AG04449 (cell line): ENCODE data around the gene NDE1.
"Not testable (repeated sequence)": the region's sequence is repeated elsewhere in the genome, so short reads cannot be mapped to it uniquely, and the experiment has no call there.

Experiments used
- CTCF ChIA-PET: fragments of 350-600 bp; formaldehyde crosslinking; extraction: SDS; loops from one replicate; lab custom pipeline; 2021; ENCODE audit warnings: antibody characterized with exemption; lab: Yijun Ruan, JAX
- POLR2A ChIA-PET: fragments of 400-600, 350-600 bp; formaldehyde crosslinking; extraction: SDS; loops from one replicate; lab custom pipeline; 2020; ENCODE audit warnings: antibody characterized with exemption, inconsistent platforms; lab: Yijun Ruan, JAX
- DNase-seq: peaks from one replicate; pipeline ENCODE4 v3.0.0-alpha.2; 2010; ENCODE audit warnings: low read depth, low spot score
- H3K4me3 ChIP-seq: 2 replicates; pipeline ENCODE4 v1.5.1; 2011; ENCODE audit warnings: low read depth, mild to moderate bottlenecking, control low read depth, low read length
- CTCF ChIP-seq: IDR thresholded peaks from one replicate; pipeline ENCODE4 v1.5.1; 2011; ENCODE audit warnings: mild to moderate bottlenecking, moderate library complexity, low read length, control low read depth, inconsistent platforms; ENCODE audit not compliant: insufficient read depth; ENCODE audit errors: missing control alignments

NDE1 gene

GRCh38 chr16:15606518-15607220 is 43.4 kb upstream of the NDE1 start:
- H3K4me3 ChIP-seq, result no peak overlapping the region
- CTCF ChIA-PET, result interaction anchor here (0.8 to 1.4 kb wide), 3 partner anchors 12 to 179 kb away, joined by 3 to 5 read pairs (median 4); no protein-coding TSS in a partner anchor
- POLR2A ChIA-PET, result no interaction called here
- no peak for TF ChIP-seq CTCF
- no peak for DNase-seq

- POLR2A ChIA-PET, H3K4me3 ChIP-seq, DNase-seq: not testable (repeated sequence)
- CTCF ChIA-PET, result interaction anchor here (0.8 to 1.4 kb wide), 2 partner anchors 11 to 180 kb away, joined by 4 to 5 read pairs; no protein-coding TSS in a partner anchor
These were observed 42.8 kb upstream of the NDE1 start for GRCh38 chr16:15607221-15607699.

- TF ChIP-seq CTCF, result no peak
- no peak overlapping the region for H3K4me3 ChIP-seq
- POLR2A ChIA-PET, result no interaction called here
- DNase-seq, result no peak
- CTCF ChIA-PET, result interaction anchor here (0.8 to 1.5 kb wide), 3 partner anchors 11 to 180 kb away, joined by 4 to 5 read pairs (median 5); no protein-coding TSS in a partner anchor
These were observed 42.2 kb upstream of the NDE1 start for GRCh38 chr16:15607700-15608396.

- ChIA-PET CTCF (interaction anchor here (1.5 kb wide), 1 partner anchor 13 kb away, joined by 5 read pairs; no protein-coding TSS in a partner anchor), POLR2A (no interaction called here)
- DNase-seq, result no peak
- no peak overlapping the region for H3K4me3 ChIP-seq
- TF ChIP-seq CTCF, result no peak
These were observed 41.4 kb upstream of the NDE1 start for GRCh38 chr16:15608398-15609285.

- ChIA-PET CTCF (interaction anchor here (1.5 kb wide), 1 partner anchor 13 kb away, joined by 5 read pairs; no protein-coding TSS in a partner anchor), POLR2A (no interaction called here)
- DNase-seq, result no peak
- no peak for TF ChIP-seq CTCF
- no peak overlapping the region for H3K4me3 ChIP-seq
These were observed 40.8 kb upstream of the NDE1 start for GRCh38 chr16:15609286-15609649.

GRCh38 chr16:15610369-15610871 is 39.6 kb upstream of the NDE1 start:
- CTCF ChIA-PET, result interaction anchor here (0.8 kb wide), 1 partner anchor 18 kb away, joined by 4 read pairs; no protein-coding TSS in a partner anchor
- no peak for TF ChIP-seq CTCF
- H3K4me3 ChIP-seq, result no peak overlapping the region
- DNase-seq, result no peak
- POLR2A ChIA-PET, result no interaction called here
